HG02588 (cell line): Measurements from ENCODE around the gene PCBP3.
"Not testable (repeated sequence)": the region's sequence is repeated elsewhere in the genome, so short reads cannot be mapped to it uniquely, and the experiment has no call there.

Experiments used
- ATAC-seq: cut with Tn5 transposase; IDR thresholded peaks from one replicate; pipeline ENCODE4 v1.9.1; 2021; ENCODE audit warnings: mild to moderate bottlenecking, moderate library complexity; ENCODE audit not compliant: unreplicated experiment

Gene PCBP3

GRCh38 chr21:45612665-45613019, 30.9 kb upstream of the PCBP3 start:
- ATAC-seq: not testable (repeated sequence)

GRCh38 chr21:45613396-45613795, 30.1 kb upstream of the PCBP3 start:
- no peak for ATAC-seq

DNA sequence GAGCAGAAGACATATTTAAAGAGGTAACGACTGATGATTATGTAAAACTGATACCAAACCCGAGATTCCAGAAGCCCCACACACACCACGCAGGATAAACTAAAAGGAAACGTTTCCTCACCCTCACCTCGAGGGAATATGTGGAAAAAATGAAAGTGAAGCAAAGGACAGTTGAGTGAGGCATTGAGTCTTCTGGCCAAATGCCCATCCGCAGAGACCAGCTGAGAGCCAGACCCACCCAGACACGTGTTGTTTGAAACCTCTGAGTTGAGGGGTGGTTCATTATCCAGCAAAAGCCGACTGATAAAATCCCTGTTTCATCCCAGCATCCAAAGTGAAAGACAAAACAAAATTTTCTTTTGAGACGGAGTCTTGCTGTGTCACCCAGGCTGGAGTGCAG, 29.6 kb upstream of the PCBP3 start:
- no peak for ATAC-seq

DNA sequence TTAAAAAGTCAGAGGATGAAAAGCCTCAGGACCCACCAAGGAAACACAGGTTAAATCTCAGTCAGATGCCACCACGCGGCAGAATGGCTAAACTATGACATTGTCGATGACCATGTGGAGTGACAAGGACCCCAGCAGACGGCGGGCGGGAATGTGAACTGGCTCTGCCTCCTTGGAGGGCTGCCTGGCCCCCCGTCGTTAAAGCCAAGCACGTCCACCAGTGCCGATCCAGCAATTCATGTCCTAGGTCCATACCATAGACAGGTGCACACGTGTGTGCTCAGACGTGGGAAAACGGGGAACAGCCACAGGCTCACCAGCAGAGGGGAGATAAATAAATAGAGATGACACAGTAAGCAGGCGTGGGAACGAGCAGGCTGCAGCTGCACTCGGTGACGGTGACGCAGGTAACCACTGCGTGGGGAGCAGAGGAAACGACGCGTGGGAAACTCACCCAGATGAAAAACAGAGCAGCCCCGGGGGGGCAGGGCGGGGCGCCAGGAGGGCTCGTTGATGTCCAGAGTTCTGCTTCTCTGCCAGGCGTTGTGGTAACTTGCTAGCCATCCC, 28.3 kb upstream of the PCBP3 start:
- no peak for ATAC-seq

DNA sequence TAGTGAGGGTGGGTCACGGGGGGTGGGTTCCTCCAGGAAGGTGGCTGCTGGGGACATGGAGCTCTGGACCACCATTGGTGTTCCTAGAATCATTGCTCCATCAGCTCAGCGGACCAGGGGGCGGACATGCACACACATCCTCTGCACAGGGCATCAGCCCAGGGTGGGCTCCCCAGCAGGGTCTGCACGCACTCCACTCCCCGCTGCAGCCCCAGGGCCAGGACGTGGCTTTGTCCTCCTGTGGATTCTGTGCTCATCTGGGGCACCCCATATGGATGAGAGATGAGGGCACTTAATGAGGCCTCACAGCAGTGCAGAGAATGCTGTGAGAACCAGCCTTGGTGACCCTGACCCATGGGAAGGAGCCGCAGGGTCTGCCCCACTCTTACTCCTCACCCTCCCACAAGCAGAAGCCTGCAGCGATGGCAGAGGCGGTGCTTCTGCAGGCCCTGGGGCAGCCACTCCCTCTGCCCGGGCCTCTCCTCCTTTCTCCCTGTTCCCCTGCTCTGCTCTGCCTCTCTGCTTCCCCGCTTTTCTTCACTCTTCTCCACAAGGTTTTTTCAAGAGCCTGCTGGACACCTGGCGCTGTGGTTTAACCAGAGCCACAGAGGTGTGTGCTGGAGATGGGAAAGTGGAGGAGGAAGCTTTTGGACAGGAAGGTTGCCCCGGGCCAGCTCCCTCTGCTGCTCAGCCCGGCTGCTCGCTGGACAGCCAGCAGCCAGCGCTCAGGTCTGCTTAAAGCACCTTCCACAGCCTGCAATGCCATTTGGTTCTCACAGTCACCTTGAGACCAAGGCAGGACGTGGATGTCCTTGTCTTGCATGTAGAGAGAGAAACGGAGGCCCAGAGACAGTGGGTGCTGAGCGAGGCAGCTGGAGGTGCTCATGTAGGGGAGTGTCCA, 26.3 kb upstream of the PCBP3 start:
- ATAC-seq: no peak

GRCh38 chr21:45618287-45618686, 25.2 kb upstream of the PCBP3 start:
- ATAC-seq: no peak

GRCh38 chr21:45618846-45619485, 24.6 kb upstream of the PCBP3 start:
- no peak for ATAC-seq

GRCh38 chr21:45620201-45620923, 23.2 kb upstream of the PCBP3 start:
- no peak for ATAC-seq

- not testable (repeated sequence) for ATAC-seq
Observed at GRCh38 chr21:45621435-45622331, 21.8 kb upstream of the PCBP3 start.

DNA sequence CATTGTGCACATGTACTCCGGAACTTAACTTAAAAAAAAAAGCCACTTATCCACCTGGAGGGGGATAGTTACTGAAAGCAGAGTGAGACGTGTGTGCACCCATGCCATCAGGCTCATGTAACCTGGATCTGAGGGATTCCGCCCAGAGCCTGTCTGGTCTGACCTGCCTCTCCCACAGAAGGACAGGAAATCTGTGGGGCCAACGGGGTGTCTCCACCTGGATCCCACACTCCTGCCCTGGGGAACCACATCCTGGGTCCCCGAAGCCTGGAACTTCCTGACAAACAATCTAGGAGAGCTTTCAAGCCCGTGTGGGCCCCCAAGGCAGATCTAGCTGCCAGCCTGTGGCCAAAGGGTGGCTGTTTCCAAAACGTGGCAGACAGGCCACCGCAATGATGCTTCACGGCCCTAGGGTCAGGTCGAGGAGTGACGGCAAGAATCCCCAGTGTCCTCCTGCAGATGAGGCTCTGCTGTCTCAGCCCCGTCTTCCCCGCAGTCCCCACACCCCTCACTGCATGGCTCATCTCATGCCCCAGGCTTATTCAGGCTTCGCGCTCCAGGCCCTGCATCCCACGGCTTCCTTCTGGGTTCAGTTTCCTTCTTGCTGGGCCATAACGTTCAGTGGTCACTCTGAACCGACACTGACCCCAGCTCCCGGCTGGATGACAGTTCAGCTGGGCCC, 21.0 kb upstream of the PCBP3 start:
- no peak for ATAC-seq

- no peak for ATAC-seq
Observed at GRCh38 chr21:45623436-45623835, 20.1 kb upstream of the PCBP3 start.

GRCh38 chr21:45626127-45626526, 17.4 kb upstream of the PCBP3 start:
- ATAC-seq: not testable (repeated sequence)

DNA sequence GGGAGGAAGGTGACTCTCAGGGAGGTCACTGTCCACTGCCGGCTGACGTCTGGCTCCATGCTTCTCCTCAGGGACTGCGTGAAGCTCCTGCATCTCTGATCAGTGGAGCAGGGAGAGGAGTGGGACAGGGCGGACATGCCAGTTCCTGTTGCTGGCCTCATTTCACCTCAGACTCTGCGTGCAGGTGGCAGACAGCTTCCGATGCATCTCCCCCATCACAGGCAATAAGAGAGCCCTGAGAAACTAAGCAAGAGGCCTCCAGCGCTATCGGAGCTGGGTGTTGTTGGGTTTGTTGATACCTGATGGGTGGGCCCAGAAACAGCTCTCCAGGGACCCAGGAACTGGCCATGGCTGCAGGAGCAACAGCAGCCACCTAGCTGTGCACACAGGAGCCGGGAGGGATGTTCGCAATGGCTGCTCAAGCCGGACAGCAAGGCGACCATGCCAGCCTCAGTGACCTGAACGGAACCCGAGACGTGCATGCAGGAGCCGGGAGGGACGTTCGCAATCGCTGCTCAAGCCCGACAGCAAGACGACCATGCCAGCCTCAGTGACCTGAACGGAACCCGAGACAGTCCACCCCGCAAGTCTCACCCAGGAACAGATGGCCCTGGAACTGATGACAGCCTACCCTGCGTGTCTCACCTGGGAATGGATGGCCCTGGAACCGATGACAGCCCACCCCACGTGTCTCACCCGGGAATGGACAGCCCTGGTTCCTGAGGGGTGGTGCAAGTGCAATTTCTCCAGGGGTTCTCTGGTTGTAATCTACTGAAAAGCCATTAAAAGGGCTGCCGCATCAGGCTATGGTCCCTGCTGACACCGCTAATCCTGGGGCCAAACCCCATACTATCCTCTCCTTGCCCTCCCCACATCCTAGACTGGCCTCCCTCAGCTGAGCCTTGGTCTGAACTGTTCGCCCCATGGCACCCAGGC, 14.2 kb upstream of the PCBP3 start:
- no peak for ATAC-seq

DNA sequence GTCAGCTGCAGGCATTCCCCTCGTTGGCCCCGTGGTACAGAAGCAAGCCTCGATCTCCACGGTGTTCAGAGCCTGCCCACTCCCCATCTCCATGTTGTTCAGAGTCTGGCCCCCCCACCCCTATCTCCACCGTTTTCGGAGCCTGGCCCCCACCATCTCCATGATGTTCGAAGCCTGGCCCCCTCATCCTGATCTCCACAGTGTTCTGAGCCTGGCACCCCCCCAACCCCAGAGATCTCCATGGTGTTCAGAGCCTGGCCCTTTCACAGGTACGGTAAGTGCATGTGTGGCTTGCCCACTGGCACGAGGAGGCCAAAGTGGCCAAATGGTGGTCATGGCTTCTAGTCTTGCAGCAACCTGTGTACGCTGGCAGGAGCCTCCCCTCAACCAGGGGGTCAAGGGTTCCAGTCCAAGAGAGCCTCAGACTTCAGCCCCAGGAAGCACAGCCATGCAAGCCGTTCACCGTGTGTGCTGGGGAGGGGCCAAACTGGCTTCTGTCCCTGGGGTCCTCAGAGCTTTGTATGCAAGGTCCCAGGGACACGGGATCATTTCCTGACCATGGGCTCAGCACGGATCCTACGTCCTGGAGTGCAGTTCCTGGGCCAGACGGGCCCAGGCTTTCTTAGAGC, 13.3 kb upstream of the PCBP3 start:
- no peak for ATAC-seq

DNA sequence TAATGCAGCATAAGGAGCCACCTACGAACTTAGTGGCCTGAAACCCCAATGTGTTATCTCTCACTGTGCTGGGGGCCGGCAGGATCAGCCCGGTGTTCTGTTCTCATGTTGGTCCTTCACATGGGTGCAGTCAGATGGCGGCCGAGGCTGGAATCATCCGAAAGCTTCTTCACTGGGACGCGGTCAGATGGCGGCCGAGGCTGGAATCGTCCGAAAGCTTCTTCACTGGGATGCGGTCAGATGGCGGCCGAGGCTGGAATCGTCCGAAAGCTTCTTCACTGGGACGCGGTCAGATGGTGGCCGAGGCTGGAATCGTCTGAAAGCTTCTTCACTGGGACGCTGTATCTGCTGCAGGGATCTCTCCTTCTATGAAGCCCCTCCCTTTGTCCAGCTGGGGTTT, 12.6 kb upstream of the PCBP3 start:
- ATAC-seq: no peak

- no peak for ATAC-seq
Observed at GRCh38 chr21:45631540-45631939, 12.0 kb upstream of the PCBP3 start.

- no peak for ATAC-seq
Observed at GRCh38 chr21:45632160-45632559, 11.4 kb upstream of the PCBP3 start.

DNA sequence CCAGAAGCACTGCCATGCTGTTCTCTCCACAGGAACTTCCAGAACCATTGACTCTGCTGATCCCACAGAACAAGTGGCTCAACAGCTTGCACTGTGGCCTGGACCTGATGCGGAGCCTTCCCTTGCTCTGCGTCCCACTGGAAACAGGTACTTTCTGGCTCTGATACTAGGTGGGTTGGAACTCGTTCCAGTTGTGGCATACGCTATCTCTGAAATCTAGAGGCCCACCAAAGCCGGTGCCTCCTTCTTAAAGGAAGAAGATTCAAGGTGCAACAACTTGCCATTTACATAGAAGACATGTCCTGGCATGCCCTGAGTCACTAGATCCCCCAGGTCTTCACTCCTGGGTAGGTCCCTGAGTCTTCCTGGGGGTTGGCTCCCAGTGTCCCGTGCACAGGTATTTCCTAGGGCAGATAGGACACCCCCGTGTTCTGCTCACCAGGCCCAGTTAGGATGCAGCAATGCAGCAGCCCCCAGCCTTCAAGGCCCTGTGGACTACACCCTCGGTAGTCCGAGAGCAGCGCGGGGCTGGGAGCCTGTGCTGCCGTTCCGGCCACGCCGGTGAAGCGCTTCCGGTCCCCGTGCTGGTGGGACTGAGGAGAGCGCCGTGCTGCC, 10.8 kb upstream of the PCBP3 start:
- ATAC-seq: no peak
